ENCODE measurements around the gene CYP4F22. TPM values are rescaled to one million over a fixed set of nuclear protein-coding genes. Genes with fewer than 3 reads are reported as not detected.

Gene CYP4F22
- total and polyA plus RNA-seq, 9 of the 15 experiments (the other 6 are each of a cell fraction or from before 2014, with no cell fraction given), result not detected

DNA sequence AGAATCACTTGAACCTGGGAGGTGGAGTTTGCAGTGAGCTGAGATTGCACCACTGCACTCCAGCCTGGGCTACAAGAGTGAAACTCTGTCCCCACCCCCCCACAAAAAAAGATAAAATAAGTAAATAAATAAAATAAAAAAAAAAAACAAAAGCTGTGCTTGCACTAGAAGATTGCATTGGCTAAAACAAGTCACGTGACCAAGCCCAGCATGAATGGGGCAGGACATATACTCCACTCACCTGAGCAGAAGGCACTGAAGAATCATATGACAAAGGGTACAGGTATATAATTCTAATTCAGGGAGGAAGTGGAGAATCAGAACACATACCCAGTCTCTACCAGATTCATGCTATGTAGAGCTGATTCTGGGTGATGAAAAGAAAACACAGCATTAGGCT lies 36.6 kb downstream of the CYP4F22 start:
- Histone ChIP-seq H3K79me2 (ENCODE audit: control insufficient read depth, insufficient read depth, low read length) (no peaks in the 10 kb centered on the region), H3K4me1 (replicated peaks in 1 of 2; ENCODE audit: control insufficient read depth in 2 of 2, insufficient read depth in 2 of 2, low read length in 2 of 2) (peaks cover 0 to 3% of the 10 kb centered on the region in 2 experiments; a peak in 2 of 5 replicates), H2AFZ (ENCODE audit: low read depth, low read length) (no peak overlapping the region), H3K9me3 (replicated peaks; ENCODE audit: control insufficient read depth, insufficient read depth, low read depth, low read length) (no peaks in the 10 kb centered on the region), H3K4me2 (ENCODE audit: insufficient read depth, low read length) (no peak overlapping the region), H3K36me3 (ENCODE audit: control insufficient read depth, insufficient read depth, low read length) (no peaks in the 10 kb centered on the region), H3K9ac (ENCODE audit: insufficient read depth in 1 of 2, low read depth in 2 of 2, low read length in 2 of 2) (no peak overlapping the region), H3K27me3 (ENCODE audit: control insufficient read depth in 2 of 2, insufficient read depth in 2 of 2, low read length in 2 of 2) (peaks cover 0 to 4% of the 10 kb centered on the region in 2 experiments; a peak in 3 of 5 replicates), H4K20me1 (replicated peaks; ENCODE audit: control insufficient read depth, insufficient read depth, low read length) (no peaks in the 10 kb centered on the region), H3K9me1 (ENCODE audit: control insufficient read depth, insufficient read depth, low read length) (no peaks in the 10 kb centered on the region), H3K27ac (ENCODE audit: extremely low read depth, low read depth, low read length) (no peak overlapping the region), H3K4me3 (no peak overlapping the region)
- WGBS (ENCODE audit: insufficient coverage, low coverage, missing lambda C conversion rate), result 18% methylated on average over 1 of the region's 1 CpG
- DNase-seq (ENCODE audit: extremely low read depth in 1 of 4, low spot score in 3 of 4) (peak in 2 of 4 experiments; percentile 51 to 57), ATAC-seq (no peak), FAIRE-seq (no peak)
- CTCF ChIA-PET (ENCODE audit: low intra/inter-chr PET ratio), result no interaction called here
- no TSS peak for BruUV-seq (replicated peaks)
- POLR2A ChIA-PET, result interaction anchor here (0.6 kb wide), 1 partner anchor 296 kb away, joined by 3 read pairs; no protein-coding TSS in a partner anchor
- in situ Hi-C loops (cut with MboI) (no loop called here), intact Hi-C loops (cut with micrococcal nuclease) (no loop called here)
- TF ChIP-seq, protein P1, sequence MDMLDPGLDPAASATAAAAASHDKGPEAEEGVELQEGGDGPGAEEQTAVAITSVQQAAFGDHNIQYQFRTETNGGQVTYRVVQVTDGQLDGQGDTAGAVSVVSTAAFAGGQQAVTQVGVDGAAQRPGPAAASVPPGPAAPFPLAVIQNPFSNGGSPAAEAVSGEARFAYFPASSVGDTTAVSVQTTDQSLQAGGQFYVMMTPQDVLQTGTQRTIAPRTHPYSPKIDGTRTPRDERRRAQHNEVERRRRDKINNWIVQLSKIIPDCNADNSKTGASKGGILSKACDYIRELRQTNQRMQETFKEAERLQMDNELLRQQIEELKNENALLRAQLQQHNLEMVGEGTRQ (CRISPR knock-in tag; IDR thresholded peaks at IDR 0.05), result peak; percentile 46; the same call in 1 of the 2 replicates
- TF ChIP-seq HNRNPH1 (optimal IDR thresholded peaks at IDR 0.05; ENCODE audit: low read depth, low read length) (no peak), ZNF184 (CRISPR knock-in tag; IDR thresholded peaks at IDR 0.05) (no peak), MGA (IDR thresholded peaks at IDR 0.05) (no peak), FOXM1 (IDR thresholded peaks at IDR 0.05; ENCODE audit: low read depth) (no peak), FOXM1 (CRISPR knock-in tag; IDR thresholded peaks at IDR 0.05; ENCODE audit: low read depth) (no peak), PHF8 (IDR thresholded peaks at IDR 0.05; ENCODE audit: borderline replicate concordance, low read length) (no peak), ZNF212 (CRISPR knock-in tag; IDR thresholded peaks at IDR 0.05) (no peak), ZNF766 (CRISPR knock-in tag; conservative IDR thresholded peaks at IDR 0.05) (no peak), NFIC (IDR thresholded peaks at IDR 0.05) (no peak)

Data from K562 (cell line).